T-helper 17 cell (primary cell): Measurements from ENCODE around the gene TXNRD2. TPM values are rescaled to one million over a fixed set of nuclear protein-coding genes. Genes with fewer than 3 reads are reported as not detected.
A peak's percentile ranks its signal among the peaks of the same experiment; 100 is the strongest.

Source experiments
- ATAC-seq: fragments of 150-1000 bp; cut with Tn5 transposase; 2 replicates; pipeline ENCODE4 v1.10.0; 2021; ENCODE audit warnings: mild to moderate bottlenecking, moderate library complexity
- DNase-seq, 3 donors: peaks; one replicate each; pipeline versions ENCODE4 v3.0.0 to v3.0.0-alpha.2; 2020 to 2021
- H3K9me3 ChIP-seq: one replicate; pipeline ENCODE4 v1.7.0; 2013; ENCODE audit warnings: low read length, mild to moderate bottlenecking; ENCODE audit not compliant: control insufficient read depth, poor library complexity, severe bottlenecking
- H3K27ac Mint-ChIP-seq: one replicate; pipeline ENCODE4 v1.8.0; 2022; ENCODE audit warnings: mild to moderate bottlenecking, moderate library complexity, mixed read lengths
- H3K27me3 Mint-ChIP-seq: one replicate; pipeline ENCODE4 v1.8.0; 2022; ENCODE audit warnings: mixed read lengths
- H3K36me3 Mint-ChIP-seq: one replicate; pipeline ENCODE4 v1.8.0; 2022; ENCODE audit warnings: low read depth, mixed read lengths
- H3K4me1 Mint-ChIP-seq: one replicate; pipeline ENCODE4 v1.8.0; 2022; ENCODE audit warnings: mild to moderate bottlenecking, mixed read lengths
- H3K4me3 Mint-ChIP-seq: one replicate; pipeline ENCODE4 v1.8.0; 2022; ENCODE audit warnings: mild to moderate bottlenecking, moderate library complexity, mixed read lengths
- total RNA-seq, 4 donors: library from RNA in 2 of 4; stranded (reverse) in 2 of 4; gene quantifications; one replicate each; pipeline ENCODE4 v1.2.3 and lab custom pipeline; 2022 to 2026

Gene TXNRD2
- total RNA-seq, 2 donors from 2014 or later: 16.8 to 25.6 TPM

DNA sequence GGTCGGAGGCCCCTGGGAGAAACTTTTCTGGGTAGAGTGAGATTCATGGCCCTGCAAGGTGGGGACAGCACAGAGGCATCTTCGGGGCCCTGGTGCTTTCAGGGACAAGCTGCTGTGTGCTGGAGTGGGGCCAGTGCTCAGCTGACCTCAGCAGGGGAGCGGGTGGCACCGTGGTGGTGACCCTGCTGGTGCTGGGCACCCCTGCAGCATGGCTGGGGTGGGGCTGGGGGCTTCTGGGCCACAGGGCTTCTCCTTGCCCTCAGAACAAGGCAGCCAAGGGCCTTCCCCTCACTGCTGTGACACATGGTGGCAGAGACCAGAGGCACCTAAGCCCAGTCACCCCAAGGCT lies 62.0 kb downstream of the TXNRD2 start:
- H3K27ac Mint-ChIP-seq: no peak overlapping the region
- H3K36me3 Mint-ChIP-seq: no peaks in the 10 kb centered on the region
- H3K9me3 ChIP-seq: no peaks in the 10 kb centered on the region
- H3K4me1 Mint-ChIP-seq: no peaks in the 10 kb centered on the region
- no peaks in the 10 kb centered on the region for H3K27me3 Mint-ChIP-seq
- peak; percentile 1 to 9 (median 2) for DNase-seq
- ATAC-seq: no peak
- H3K4me3 Mint-ChIP-seq: no peak overlapping the region

DNA sequence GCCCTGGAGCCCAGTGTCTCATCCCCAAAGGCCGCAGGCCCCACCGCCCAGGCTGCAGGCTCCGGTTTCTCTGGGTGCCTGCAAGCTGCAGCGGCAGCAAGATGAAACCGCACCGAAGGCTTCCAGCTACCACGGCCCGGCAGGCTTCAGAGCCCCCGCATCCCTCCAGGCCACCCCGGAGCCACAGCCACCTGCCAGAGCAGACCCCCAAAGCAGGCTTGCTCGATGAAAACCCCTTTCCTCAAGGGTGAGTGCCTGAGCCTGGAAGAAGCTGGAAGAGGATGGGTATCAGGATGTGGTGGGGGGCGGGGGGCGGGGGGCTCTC lies 62.4 kb downstream of the TXNRD2 start:
- no peak for ATAC-seq
- no peak overlapping the region for H3K27ac Mint-ChIP-seq
- H3K9me3 ChIP-seq: no peaks in the 10 kb centered on the region
- H3K27me3 Mint-ChIP-seq: no peaks in the 10 kb centered on the region
- H3K4me1 Mint-ChIP-seq: peaks cover 4% of the 10 kb centered on the region
- no peak overlapping the region for H3K4me3 Mint-ChIP-seq
- peak; percentile 2 to 5 (median 2) for DNase-seq
- no peaks in the 10 kb centered on the region for H3K36me3 Mint-ChIP-seq

- H3K4me3 Mint-ChIP-seq: no peak overlapping the region
- no peaks in the 10 kb centered on the region for H3K27me3 Mint-ChIP-seq
- no peaks in the 10 kb centered on the region for H3K9me3 ChIP-seq
- peaks cover 6% of the 10 kb centered on the region for H3K4me1 Mint-ChIP-seq
- peak; percentile 0 to 8 (median 2) for DNase-seq
- ATAC-seq: no peak
- no peaks in the 10 kb centered on the region for H3K36me3 Mint-ChIP-seq
- no peak overlapping the region for H3K27ac Mint-ChIP-seq
These were observed 63.0 kb downstream of the TXNRD2 start for GRCh38 chr22:19878461-19879245.

DNA sequence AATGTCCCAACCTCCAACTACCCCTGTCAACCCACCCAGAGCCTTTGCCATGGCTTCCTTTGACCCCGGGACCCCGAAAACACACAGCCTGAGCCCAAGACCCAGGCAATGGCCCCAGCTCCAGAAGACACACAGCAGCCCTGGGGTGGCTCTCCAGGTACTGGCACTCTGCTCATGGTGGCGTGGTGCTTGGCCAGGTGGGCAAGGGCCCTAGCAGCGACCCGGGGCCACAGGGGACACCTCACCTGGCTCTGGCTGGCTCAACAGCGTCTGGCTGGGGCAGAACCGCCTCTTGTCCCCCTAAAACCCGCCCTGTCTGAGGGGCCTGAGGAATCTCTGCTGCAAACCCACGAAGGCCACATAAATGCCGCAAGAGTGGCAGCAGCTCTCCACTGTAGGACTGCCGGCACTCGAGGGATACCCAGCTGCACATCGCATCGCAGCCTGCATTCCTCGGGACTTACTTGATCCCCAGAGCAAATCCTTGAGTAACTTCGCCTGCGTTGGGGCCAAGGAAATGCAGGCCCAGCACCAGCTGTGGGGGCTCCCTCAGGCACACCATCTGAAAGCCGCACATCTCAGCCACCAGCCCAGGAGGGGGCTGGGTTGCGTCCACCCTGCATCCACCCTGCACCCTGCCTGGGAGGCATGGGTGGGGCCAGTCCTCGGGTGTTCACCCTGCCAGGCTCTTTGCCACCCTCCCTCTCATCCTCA lies 63.8 kb downstream of the TXNRD2 start:
- peaks cover 9% of the 10 kb centered on the region for H3K4me1 Mint-ChIP-seq
- DNase-seq (peak; percentile 3 to 8 (median 4)), ATAC-seq (no peak)
- H3K27ac Mint-ChIP-seq: no peak overlapping the region
- H3K9me3 ChIP-seq: no peaks in the 10 kb centered on the region
- no peaks in the 10 kb centered on the region for H3K36me3 Mint-ChIP-seq
- no peaks in the 10 kb centered on the region for H3K27me3 Mint-ChIP-seq
- H3K4me3 Mint-ChIP-seq: no peak overlapping the region

GRCh38 chr22:19876941-19877625 lies 64.5 kb downstream of the TXNRD2 start:
- ATAC-seq: no peak
- peaks cover 9% of the 10 kb centered on the region for H3K4me1 Mint-ChIP-seq
- no peak overlapping the region for H3K4me3 Mint-ChIP-seq
- peak; percentile 2 to 7 (median 6) for DNase-seq
- H3K27ac Mint-ChIP-seq: no peak overlapping the region
- no peaks in the 10 kb centered on the region for H3K9me3 ChIP-seq
- H3K27me3 Mint-ChIP-seq: no peaks in the 10 kb centered on the region
- no peaks in the 10 kb centered on the region for H3K36me3 Mint-ChIP-seq

DNA sequence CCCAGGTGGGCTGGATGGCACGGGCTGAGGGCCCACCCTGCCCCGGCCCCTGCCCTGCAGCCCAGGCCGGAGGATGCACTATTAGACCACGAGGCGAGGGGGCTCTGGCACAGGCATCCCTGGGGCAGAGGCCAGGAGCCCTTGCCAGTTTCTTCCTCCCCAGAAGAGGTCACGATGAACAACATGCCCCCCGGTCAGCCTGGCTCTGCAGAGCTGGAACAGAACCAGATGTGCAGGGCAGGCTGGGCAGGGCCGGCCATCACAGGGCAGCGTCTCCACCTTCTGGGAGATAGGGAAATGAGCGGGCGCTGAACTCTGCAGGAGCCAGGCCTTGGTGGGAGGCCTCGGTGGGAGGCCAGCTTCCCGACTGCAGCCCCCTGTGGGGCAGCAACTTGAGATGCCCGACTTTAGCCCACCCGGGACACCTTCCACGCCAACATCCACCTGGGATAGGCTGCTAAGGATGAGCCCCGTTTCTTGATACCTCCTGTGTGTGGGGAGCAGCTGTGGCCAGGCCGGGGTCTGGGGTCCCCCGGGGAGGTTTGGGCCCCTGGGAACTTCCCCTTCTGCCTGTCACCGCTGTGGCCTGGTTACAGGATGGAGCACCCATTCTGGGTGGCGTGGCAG lies 65.2 kb downstream of the TXNRD2 start:
- no peaks in the 10 kb centered on the region for H3K27me3 Mint-ChIP-seq
- H3K9me3 ChIP-seq: no peaks in the 10 kb centered on the region
- no peak overlapping the region for H3K4me3 Mint-ChIP-seq
- ATAC-seq (no peak), DNase-seq (peak; percentile 3 to 6 (median 6))
- no peak overlapping the region for H3K27ac Mint-ChIP-seq
- peaks cover 9% of the 10 kb centered on the region for H3K4me1 Mint-ChIP-seq
- no peaks in the 10 kb centered on the region for H3K36me3 Mint-ChIP-seq

- peak in 2 of 3 donors; percentile 3 to 5 for DNase-seq
- no peaks in the 10 kb centered on the region for H3K9me3 ChIP-seq
- no peak overlapping the region for H3K4me3 Mint-ChIP-seq
- ATAC-seq: no peak
- H3K27me3 Mint-ChIP-seq: no peaks in the 10 kb centered on the region
- H3K27ac Mint-ChIP-seq: peak overlapping the region; percentile 72
- peaks cover 9% of the 10 kb centered on the region for H3K4me1 Mint-ChIP-seq
- no peaks in the 10 kb centered on the region for H3K36me3 Mint-ChIP-seq
These were observed 65.9 kb downstream of the TXNRD2 start for GRCh38 chr22:19875531-19876313.

- DNase-seq (peak in 1 of 3 donors; percentile 6), ATAC-seq (no peak)
- Mint-ChIP-seq H3K27me3 (no peaks in the 10 kb centered on the region), H3K36me3 (no peaks in the 10 kb centered on the region), H3K4me3 (no peak overlapping the region), H3K27ac (peak overlapping the region; percentile 72), H3K4me1 (peaks cover 9% of the 10 kb centered on the region)
- H3K9me3 ChIP-seq: no peaks in the 10 kb centered on the region
These were observed 66.5 kb downstream of the TXNRD2 start for GRCh38 chr22:19875061-19875530.

GRCh38 chr22:19874307-19875060 lies 67.1 kb downstream of the TXNRD2 start:
- Mint-ChIP-seq H3K4me1 (peaks cover 9% of the 10 kb centered on the region), H3K27ac (peak overlapping the region; percentile 72), H3K4me3 (peak overlapping the region; percentile 64), H3K27me3 (no peaks in the 10 kb centered on the region), H3K36me3 (no peaks in the 10 kb centered on the region)
- DNase-seq (peak; percentile 20 to 31 (median 31)), ATAC-seq (peak; percentile 90)
- no peaks in the 10 kb centered on the region for H3K9me3 ChIP-seq

- peak overlapping the region; percentile 72 for H3K27ac Mint-ChIP-seq
- H3K4me3 Mint-ChIP-seq: peak overlapping the region; percentile 64
- H3K27me3 Mint-ChIP-seq: no peaks in the 10 kb centered on the region
- H3K4me1 Mint-ChIP-seq: peaks cover 9% of the 10 kb centered on the region
- no peaks in the 10 kb centered on the region for H3K36me3 Mint-ChIP-seq
- ATAC-seq: peak; percentile 24
- H3K9me3 ChIP-seq: no peaks in the 10 kb centered on the region
- DNase-seq: no peak
These were observed 67.7 kb downstream of the TXNRD2 start for GRCh38 chr22:19873960-19874306.

DNA sequence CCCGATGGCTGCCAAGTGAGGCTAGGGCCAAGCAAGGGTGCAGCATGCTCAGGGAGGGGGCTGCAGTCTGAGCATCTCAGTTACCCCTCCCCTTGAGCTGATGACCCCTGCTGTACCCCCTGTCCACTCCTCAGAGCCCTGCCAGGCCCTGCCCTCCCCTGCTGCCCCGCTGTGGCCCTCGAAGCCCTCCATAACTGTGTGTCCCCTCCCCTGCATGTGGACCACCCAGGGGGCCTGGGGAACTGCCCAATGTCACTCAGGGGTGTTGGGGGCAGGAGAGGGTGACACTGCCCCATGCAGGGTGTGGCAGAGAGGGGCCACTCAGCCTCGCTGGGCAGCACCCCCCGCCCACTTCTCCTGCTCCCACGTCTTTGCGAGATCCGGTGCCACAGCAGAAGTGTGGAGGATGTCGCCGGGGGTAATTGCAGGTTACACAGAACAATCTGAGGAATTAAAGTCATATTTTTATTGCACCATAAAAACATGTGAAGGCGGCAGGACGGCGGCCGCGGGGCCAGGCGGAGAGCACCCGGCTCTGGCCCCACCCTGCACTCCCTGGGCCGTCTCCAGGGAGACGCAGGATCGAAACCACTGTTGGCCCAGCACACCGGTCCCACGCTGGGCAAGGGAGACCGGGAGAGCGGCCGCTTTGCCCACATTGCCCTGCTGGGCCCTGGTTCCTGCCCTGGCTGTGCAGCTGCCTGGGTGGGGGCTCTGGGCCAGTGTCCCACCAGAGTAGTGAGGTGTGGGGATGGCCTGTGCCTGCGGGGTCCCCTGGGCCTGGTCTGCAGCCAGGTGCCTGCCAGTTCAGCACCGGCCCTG lies 68.3 kb downstream of the TXNRD2 start:
- ATAC-seq (no peak), DNase-seq (peak; percentile 0 to 8 (median 6))
- Mint-ChIP-seq H3K4me1 (peaks cover 11% of the 10 kb centered on the region), H3K36me3 (no peaks in the 10 kb centered on the region), H3K27me3 (no peaks in the 10 kb centered on the region), H3K4me3 (peak overlapping the region; percentile 64), H3K27ac (peak overlapping the region; percentile 72)
- no peaks in the 10 kb centered on the region for H3K9me3 ChIP-seq
